Measurements from ENCODE around the gene CLASRP. TPM values are rescaled to one million over a fixed set of nuclear protein-coding genes. Genes with fewer than 3 reads are reported as not detected.

Gene CLASRP
- total RNA-seq, 1 donor from 2014 or later, result 83.7 TPM

- intact Hi-C loops (cut with DNase I), result no loop called here
- Histone ChIP-seq H3K9me3 (no peaks in the 10 kb centered on the region), H3K27ac (no peak overlapping the region), H3K4me3 (no peak overlapping the region), H3K27me3 (no peaks in the 10 kb centered on the region), H3K36me3 (peaks cover 22% of the 10 kb centered on the region), H3K4me1 (peaks cover 3% of the 10 kb centered on the region)
- ATAC-seq (no peak), DNase-seq (no peak)
- no peak for TF ChIP-seq CTCF (IDR thresholded peaks at IDR 0.05)
Observed at GRCh38 chr19:45086480-45086879, 47.6 kb downstream of the CLASRP start.

GRCh38 chr19:45087531-45087930, 48.7 kb downstream of the CLASRP start:
- H3K27me3 ChIP-seq, result no peaks in the 10 kb centered on the region
- H3K36me3 ChIP-seq, result peaks cover 12% of the 10 kb centered on the region
- H3K27ac ChIP-seq, result no peak overlapping the region
- no peaks in the 10 kb centered on the region for H3K9me3 ChIP-seq
- intact Hi-C loops (cut with DNase I), result no loop called here
- H3K4me1 ChIP-seq, result peaks cover 3% of the 10 kb centered on the region
- no peak overlapping the region for H3K4me3 ChIP-seq
- DNase-seq (no peak), ATAC-seq (no peak)
- TF ChIP-seq CTCF (IDR thresholded peaks at IDR 0.05), result no peak

GRCh38 chr19:45090034-45090433, 51.2 kb downstream of the CLASRP start:
- peaks cover 9% of the 10 kb centered on the region for H3K36me3 ChIP-seq
- ATAC-seq (no peak), DNase-seq (no peak)
- H3K27me3 ChIP-seq, result no peaks in the 10 kb centered on the region
- intact Hi-C loops (cut with DNase I), result no loop called here
- peaks cover 18% of the 10 kb centered on the region for H3K4me1 ChIP-seq
- H3K4me3 ChIP-seq, result no peak overlapping the region
- TF ChIP-seq CTCF (IDR thresholded peaks at IDR 0.05), result no peak
- no peaks in the 10 kb centered on the region for H3K9me3 ChIP-seq
- no peak overlapping the region for H3K27ac ChIP-seq

GRCh38 chr19:45090606-45091005, 51.8 kb downstream of the CLASRP start:
- H3K27ac ChIP-seq, result no peak overlapping the region

GRCh38 chr19:45091031-45091923, 52.4 kb downstream of the CLASRP start:
- ATAC-seq, result peak; percentile 95
- TF ChIP-seq CTCF (IDR thresholded peaks at IDR 0.05), result no peak
- Histone ChIP-seq H3K27ac (peak overlapping the region; percentile 94), H3K9me3 (no peaks in the 10 kb centered on the region), H3K36me3 (peaks cover 9% of the 10 kb centered on the region), H3K4me3 (peak overlapping the region; percentile 92), H3K27me3 (no peaks in the 10 kb centered on the region), H3K4me1 (peaks cover 29% of the 10 kb centered on the region)
- intact Hi-C loops (cut with DNase I), result no loop called here
- DNase-seq, result peak; percentile 98

More at GRCh38 chr19:45090606-45091005, 51.8 kb downstream of the CLASRP start:
- Histone ChIP-seq H3K4me3 (no peak overlapping the region), H3K4me1 (peaks cover 23% of the 10 kb centered on the region), H3K9me3 (no peaks in the 10 kb centered on the region), H3K27me3 (no peaks in the 10 kb centered on the region), H3K36me3 (peaks cover 9% of the 10 kb centered on the region)
- no peak for TF ChIP-seq CTCF (IDR thresholded peaks at IDR 0.05)
- intact Hi-C loops (cut with DNase I), result no loop called here
- DNase-seq, result no peak
- no peak for ATAC-seq

Data from upper lobe of right lung (tissue), 1 donor.